PC-3 (cell line): ENCODE results near the gene PI4KA.
"Not testable (repeated sequence)": the region's sequence is repeated elsewhere in the genome, so short reads cannot be mapped to it uniquely, and the experiment has no call there.

Experiments
- CTCF ChIP-seq: fragments of 300-600 bp; sonication (generic); conservative IDR thresholded peaks from 2 replicates; pipeline ENCODE4 v1.5.1; 2017; ENCODE audit warnings: antibody characterized with exemption, low read depth, mild to moderate bottlenecking, low read length
- EZH2 ChIP-seq: fragments of 300-600 bp; sonication (generic); IDR thresholded peaks from one replicate; pipeline ENCODE4 v1.6.1; 2017; ENCODE audit warnings: antibody characterized with exemption, mild to moderate bottlenecking, low read length; ENCODE audit not compliant: unreplicated experiment
- EZH2phosphoT487 ChIP-seq: fragments of 300-600 bp; sonication (generic); IDR thresholded peaks from 2 replicates; pipeline ENCODE4 v1.6.1; 2018; ENCODE audit warnings: mild to moderate bottlenecking, antibody characterized with exemption, low read length, borderline replicate concordance

DNA sequence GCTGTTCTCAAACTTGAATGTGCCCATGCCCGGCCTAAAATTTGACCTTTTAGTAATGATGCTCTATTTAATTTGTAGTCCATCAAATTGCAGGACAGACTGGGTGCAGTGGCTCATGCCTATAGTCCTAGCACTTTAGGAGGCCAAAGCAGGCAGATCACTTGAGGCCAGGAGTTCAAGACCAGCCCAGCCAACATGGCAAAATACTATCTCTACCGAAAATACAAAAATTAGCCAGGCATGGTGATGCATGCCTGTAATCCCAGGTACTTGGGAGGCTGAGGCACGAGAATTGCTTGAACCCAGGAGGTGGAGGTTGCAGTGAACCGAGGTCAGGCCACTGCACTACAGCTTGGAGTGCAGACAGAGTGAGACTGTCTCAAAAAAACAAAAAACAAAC lies 33.4 kb downstream of the PI4KA start:
- not testable (repeated sequence) for TF ChIP-seq CTCF, EZH2, EZH2phosphoT487
